Kidney epithelial cell (primary cell): ENCODE data around the gene SSTR5. TPM values are rescaled to one million over a fixed set of nuclear protein-coding genes. Genes with fewer than 3 reads are reported as not detected.

Experiments used
- DNase-seq: peaks from one replicate; pipeline ENCODE4 v3.0.0-alpha.2; 2010; ENCODE audit warnings: low read depth
- H3K27me3 ChIP-seq: 2 replicates; pipeline ENCODE4 v1.6.0; 2011; ENCODE audit warnings: low read length; ENCODE audit not compliant: control insufficient read depth, insufficient read depth
- H3K36me3 ChIP-seq: 2 replicates; pipeline ENCODE4 v1.5.1; 2011; ENCODE audit warnings: low read length; ENCODE audit not compliant: control insufficient read depth, insufficient read depth
- H3K4me3 ChIP-seq: 2 replicates; pipeline ENCODE4 v1.5.1; 2011; ENCODE audit warnings: low read depth, mild to moderate bottlenecking, control low read depth, low read length
- CTCF ChIP-seq: IDR thresholded peaks from 2 replicates; pipeline ENCODE4 v1.5.1; 2011; ENCODE audit warnings: mild to moderate bottlenecking, moderate library complexity, low read length, control low read depth, inconsistent platforms; ENCODE audit not compliant: insufficient read depth, poor library complexity, severe bottlenecking
- total RNA-seq: library from RNA; depleted of rRNA; stranded (reverse); fragments of >200 nt; gene quantifications from 2 replicates; pipeline ENCODE4 v1.2.3, GENCODE V29; 2015

Gene SSTR5
- total RNA-seq, 1 donor from 2014 or later = not detected

GRCh38 chr16:1045993-1046911, 26.3 kb upstream of the SSTR5 start:
- Histone ChIP-seq H3K4me3 (no peak overlapping the region), H3K36me3 (no peaks in the 10 kb centered on the region), H3K27me3 (peaks cover 61% of the 10 kb centered on the region)
- no peak for DNase-seq
- no peak for TF ChIP-seq CTCF

- TF ChIP-seq CTCF = no peak
- DNase-seq = no peak
Measured at GRCh38 chr16:1047123-1047522, 25.4 kb upstream of the SSTR5 start.

GRCh38 chr16:1047801-1048200, 24.7 kb upstream of the SSTR5 start:
- TF ChIP-seq CTCF = no peak
- Histone ChIP-seq H3K27me3 (peaks cover 60% of the 10 kb centered on the region), H3K36me3 (no peaks in the 10 kb centered on the region), H3K4me3 (no peak overlapping the region)
- DNase-seq = no peak

More at GRCh38 chr16:1047123-1047522, 25.4 kb upstream of the SSTR5 start:
- Histone ChIP-seq H3K4me3 (no peak overlapping the region), H3K36me3 (no peaks in the 10 kb centered on the region), H3K27me3 (peaks cover 61% of the 10 kb centered on the region)

- Histone ChIP-seq H3K4me3 (no peak overlapping the region), H3K27me3 (peaks cover 60% of the 10 kb centered on the region), H3K36me3 (no peaks in the 10 kb centered on the region)
- TF ChIP-seq CTCF = no peak
- DNase-seq = no peak
Measured at GRCh38 chr16:1048442-1049112, 24.0 kb upstream of the SSTR5 start.

- peaks cover 53% of the 10 kb centered on the region for H3K27me3 ChIP-seq
- no peaks in the 10 kb centered on the region for H3K36me3 ChIP-seq
Measured at GRCh38 chr16:1049113-1049975, 23.2 kb upstream of the SSTR5 start.

More at GRCh38 chr16:1049113-1049975, 23.2 kb upstream of the SSTR5 start:
- no peak overlapping the region for H3K4me3 ChIP-seq
- TF ChIP-seq CTCF = no peak
- DNase-seq = no peak
